Esophagus (tissue), 2 donors: Measurements from ENCODE around the gene RNF32. TPM values are rescaled to one million over a fixed set of nuclear protein-coding genes. Genes with fewer than 3 reads are reported as not detected.

Source experiments
- H3K27ac ChIP-seq, 2 donors: one replicate each; pipeline ENCODE4 v1.5.1; 2013; ENCODE audit warnings: low read depth in 2 of 2, mild to moderate bottlenecking in 2 of 2, inconsistent platforms in 1 of 2, low read length in 1 of 2, moderate library complexity in 1 of 2
- H3K27me3 ChIP-seq, 2 donors: one replicate each; pipeline ENCODE4 v1.6.1; 2013; ENCODE audit warnings: low read length in 2 of 2, control low read depth in 1 of 2, mild to moderate bottlenecking in 1 of 2; ENCODE audit not compliant: insufficient read depth in 2 of 2, control insufficient read depth in 1 of 2
- H3K36me3 ChIP-seq, 2 donors: one replicate each; pipeline ENCODE4 v1.6.1; 2013; ENCODE audit warnings: low read length in 1 of 2; ENCODE audit not compliant: control insufficient read depth in 2 of 2, insufficient read depth in 2 of 2
- H3K4me1 ChIP-seq, 2 donors: one replicate each; pipeline ENCODE4 v1.6.1; 2013; ENCODE audit warnings: low read length in 1 of 2; ENCODE audit not compliant: control insufficient read depth in 2 of 2, insufficient read depth in 2 of 2
- H3K4me3 ChIP-seq, 2 donors: one replicate each; pipeline ENCODE4 v1.5.1; 2013; ENCODE audit warnings: low read length in 2 of 2, mild to moderate bottlenecking in 2 of 2, low read depth in 1 of 2, moderate library complexity in 1 of 2
- H3K9me3 ChIP-seq, 2 donors: one replicate each; pipeline ENCODE4 v1.6.1; 2013; ENCODE audit warnings: mild to moderate bottlenecking in 2 of 2, low read depth in 1 of 2, low read length in 1 of 2, moderate library complexity in 1 of 2; ENCODE audit not compliant: control insufficient read depth in 2 of 2, insufficient read depth in 1 of 2
- WGBS, 2 donors: extraction: QIAGEN DNeasy Blood & Tissue Kit; methylation state at CpG; one replicate each; pipeline ENCODE4 v1.1.7; 2013; 5-methylcytosine and 5-hydroxymethylcytosine counted together
- polyA plus RNA-seq, 2 donors: library from polyadenylated mRNA; stranded (reverse); fragments of 200-250 nt; gene quantifications; one replicate each; pipeline ENCODE4 v1.2.3, GENCODE V29; 2013
- donor health status: healthy with polysubstance abuse.
- donor health status: Bipolar disorder and iron deficiency.

RNF32 gene
- polyA plus RNA-seq: under 1 TPM; 0.38 to 0.43 TPM

GRCh38 chr7:156640257-156640948 is at the start of gene RNF32:
RNF32 (plus strand) TSS chr7:156640774; CDS start chr7:156643878, 3,104 bp downstream.
- Histone ChIP-seq H3K27me3 (no peaks in the 10 kb centered on the region), H3K27ac (peak within 1 kb of the TSS; percentile 64 to 91)
- WGBS, 2 donors: 1 to 2% methylated on average over 76 to 85 of the region's 85 CpGs

GRCh38 chr7:156592155-156592884 is 48.3 kb upstream of the RNF32 start:
- H3K4me1 ChIP-seq: no peaks in the 10 kb centered on the region
- WGBS, 2 donors: 87 to 88% methylated on average over 4 of the region's 4 CpGs
- H3K9me3 ChIP-seq: peaks cover 0 to 10% of the 10 kb centered on the region in 2 donors
- no peaks in the 10 kb centered on the region for H3K27me3 ChIP-seq
- no peak overlapping the region for H3K4me3 ChIP-seq
- H3K27ac ChIP-seq: no peak overlapping the region
- H3K36me3 ChIP-seq: no peaks in the 10 kb centered on the region

More at GRCh38 chr7:156640257-156640948, at the start of gene RNF32:
- Histone ChIP-seq H3K9me3 (peaks cover 0 to 7% of the 10 kb centered on the region in 2 donors), H3K36me3 (no peaks in the 10 kb centered on the region), H3K4me3 (peak within 1 kb of the TSS; percentile 80 to 82), H3K4me1 (no peaks in the 10 kb centered on the region)

- Histone ChIP-seq H3K4me1 (no peaks in the 10 kb centered on the region), H3K4me3 (no peak overlapping the region), H3K9me3 (peaks cover 0 to 10% of the 10 kb centered on the region in 2 donors), H3K27me3 (no peaks in the 10 kb centered on the region), H3K27ac (no peak overlapping the region), H3K36me3 (no peaks in the 10 kb centered on the region)
- 88 to 91% methylated on average over 6 of the region's 6 CpGs for WGBS, 2 donors
Observed at GRCh38 chr7:156594283-156595080, 46.1 kb upstream of the RNF32 start.

GRCh38 chr7:156600496-156600895 is 40.1 kb upstream of the RNF32 start:
- Histone ChIP-seq H3K9me3 (no peaks in the 10 kb centered on the region), H3K4me3 (no peak overlapping the region), H3K4me1 (no peaks in the 10 kb centered on the region), H3K36me3 (no peaks in the 10 kb centered on the region), H3K27me3 (no peaks in the 10 kb centered on the region), H3K27ac (no peak overlapping the region)
- WGBS, 2 donors: 81 to 83% methylated on average over 8 of the region's 8 CpGs

GRCh38 chr7:156602283-156602682 is 38.3 kb upstream of the RNF32 start:
- Histone ChIP-seq H3K9me3 (no peaks in the 10 kb centered on the region), H3K4me1 (no peaks in the 10 kb centered on the region), H3K27ac (no peak overlapping the region), H3K4me3 (no peak overlapping the region), H3K27me3 (no peaks in the 10 kb centered on the region), H3K36me3 (no peaks in the 10 kb centered on the region)
- 81 to 87% methylated on average over 4 of the region's 4 CpGs for WGBS, 2 donors

GRCh38 chr7:156603011-156603410 is 37.6 kb upstream of the RNF32 start:
- H3K4me3 ChIP-seq: no peak overlapping the region
- no peaks in the 10 kb centered on the region for H3K36me3 ChIP-seq
- H3K4me1 ChIP-seq: no peaks in the 10 kb centered on the region
- H3K27ac ChIP-seq: no peak overlapping the region
- H3K9me3 ChIP-seq: no peaks in the 10 kb centered on the region
- H3K27me3 ChIP-seq: no peaks in the 10 kb centered on the region
- WGBS, 2 donors: 77 to 84% methylated on average over 6 of the region's 6 CpGs

GRCh38 chr7:156603629-156604028 is 36.9 kb upstream of the RNF32 start:
- Histone ChIP-seq H3K36me3 (no peaks in the 10 kb centered on the region), H3K27me3 (no peaks in the 10 kb centered on the region), H3K4me3 (no peak overlapping the region), H3K4me1 (no peaks in the 10 kb centered on the region), H3K9me3 (no peaks in the 10 kb centered on the region), H3K27ac (no peak overlapping the region)
- 78 to 83% methylated on average over 7 of the region's 7 CpGs for whole genome bisulfite sequencing, 2 donors

GRCh38 chr7:156604311-156604710 is 36.3 kb upstream of the RNF32 start:
- Histone ChIP-seq H3K27ac (no peak overlapping the region), H3K36me3 (no peaks in the 10 kb centered on the region), H3K27me3 (no peaks in the 10 kb centered on the region), H3K4me3 (no peak overlapping the region), H3K4me1 (no peaks in the 10 kb centered on the region), H3K9me3 (no peaks in the 10 kb centered on the region)
- 57 to 73% methylated on average over 15 of the region's 15 CpGs for WGBS, 2 donors

GRCh38 chr7:156604836-156605695 is 35.5 kb upstream of the RNF32 start:
- no peaks in the 10 kb centered on the region for H3K36me3 ChIP-seq
- no peaks in the 10 kb centered on the region for H3K27me3 ChIP-seq
- H3K9me3 ChIP-seq: no peaks in the 10 kb centered on the region
- H3K27ac ChIP-seq: no peak overlapping the region
- H3K4me1 ChIP-seq: no peaks in the 10 kb centered on the region
- no peak overlapping the region for H3K4me3 ChIP-seq
- 63 to 79% methylated on average over 22 of the region's 22 CpGs for WGBS, 2 donors
